Inflammatory macrophage treated with lipopolysaccharide for 4 hours (primary cell): Measurements from ENCODE around the gene TBL1Y.

ENCODE experiments used
- DNase-seq: peaks from one replicate; pipeline ENCODE4 v3.0.0-alpha.2; 2020

Gene TBL1Y

DNA sequence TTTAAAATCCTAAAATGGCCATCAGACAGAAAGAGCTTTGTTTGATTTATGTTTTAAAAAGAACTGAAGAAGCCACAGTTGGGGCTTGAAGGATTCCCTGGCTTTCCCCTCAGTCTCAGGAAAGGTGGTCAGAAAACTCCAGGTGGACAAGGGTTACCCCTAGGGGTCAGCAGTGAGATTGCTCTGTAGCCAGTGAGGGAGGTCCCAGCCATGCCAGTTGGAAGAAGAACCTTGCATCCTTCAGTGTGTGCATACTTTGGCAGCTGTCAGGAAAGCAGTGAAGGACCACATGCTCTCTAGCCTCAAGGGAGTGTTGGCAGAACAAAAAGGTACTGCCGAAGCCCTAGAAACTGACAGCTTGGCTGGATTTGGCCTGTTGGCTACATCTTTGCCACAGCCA is 182.3 kb downstream of the TBL1Y start:
- DNase-seq = no peak

DNA sequence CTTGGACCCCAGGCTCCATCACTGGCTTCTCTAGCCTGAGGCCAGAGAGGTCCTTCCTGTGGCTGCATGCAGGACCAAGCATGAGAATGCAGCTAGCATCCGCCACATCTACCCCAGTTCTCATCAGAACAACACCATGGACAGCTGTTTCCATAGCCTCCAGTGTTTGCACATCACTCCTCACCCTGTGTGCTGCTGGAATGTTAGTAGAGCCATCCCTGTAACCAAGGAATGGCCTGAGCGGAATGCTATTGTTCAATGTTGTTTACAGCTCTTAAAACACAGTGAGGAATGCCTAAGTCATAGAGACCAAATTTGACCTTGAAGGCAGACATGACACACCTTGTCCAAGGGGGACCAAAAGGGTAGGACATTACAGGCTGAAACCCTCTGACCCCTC is 183.9 kb downstream of the TBL1Y start:
- no peak for DNase-seq

DNA sequence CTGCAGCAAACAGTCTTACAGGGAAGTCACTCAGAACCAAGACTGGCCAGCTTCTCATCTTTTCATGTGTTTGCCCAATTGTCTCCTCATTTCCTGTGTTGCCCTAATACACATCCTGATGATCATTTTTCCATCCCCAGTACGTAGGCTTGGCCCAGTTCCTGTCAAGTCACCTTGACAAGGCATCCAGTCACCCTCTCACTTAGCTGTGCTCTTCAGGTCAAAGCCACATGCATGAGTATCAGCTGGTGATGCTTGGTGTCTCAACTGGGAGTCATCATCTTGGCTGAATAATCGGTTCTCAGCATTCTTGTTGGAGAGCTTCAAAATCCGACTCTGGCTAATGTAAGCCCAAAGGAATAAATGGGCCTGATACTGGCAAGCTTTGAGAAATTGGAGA is 186.5 kb downstream of the TBL1Y start:
- no peak for DNase-seq

DNA sequence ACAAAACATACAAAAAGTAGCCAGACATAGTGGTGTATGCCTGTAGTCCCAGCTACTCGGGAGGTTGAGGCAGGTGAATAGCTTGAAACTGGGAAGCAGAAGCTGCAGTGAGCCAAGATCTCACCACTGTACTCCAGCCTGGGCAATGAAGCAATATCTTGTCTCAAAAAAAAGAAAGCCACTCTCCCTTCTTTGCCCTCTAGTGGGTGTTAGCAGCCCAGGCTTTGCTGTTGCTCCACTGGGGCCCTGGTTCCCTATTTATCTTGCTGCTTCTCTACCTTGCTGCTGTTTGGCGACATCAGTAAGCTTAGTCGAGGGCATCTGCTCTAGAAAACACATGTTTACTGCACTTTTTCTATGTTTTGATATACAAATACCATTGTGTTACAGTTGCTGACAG is 189.2 kb downstream of the TBL1Y start:
- peak; percentile 1 for DNase-seq

GRCh38 chrY:7102680-7103079 is 192.2 kb downstream of the TBL1Y start:
- DNase-seq = no peak

GRCh38 chrY:7107179-7107578 is 196.7 kb downstream of the TBL1Y start:
- no peak for DNase-seq

DNA sequence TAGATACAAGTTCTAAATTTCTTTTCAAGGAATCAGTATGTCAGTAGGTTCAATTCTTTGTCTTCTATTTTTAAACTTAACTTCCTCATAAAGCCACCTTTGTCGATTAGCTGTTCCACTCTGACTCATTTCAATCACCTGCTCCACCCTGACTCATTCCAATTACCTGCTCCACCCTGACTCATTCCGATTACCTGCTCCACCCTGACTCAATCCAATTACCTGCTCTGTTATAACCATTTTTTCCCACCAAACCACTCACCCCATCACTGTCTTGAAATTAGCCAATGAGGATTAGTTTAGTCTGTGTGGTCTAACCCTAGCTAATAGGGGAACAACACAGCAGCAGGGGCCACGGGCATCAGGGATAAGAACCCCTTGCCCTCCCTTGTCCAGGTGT is 199.6 kb downstream of the TBL1Y start:
- DNase-seq = no peak

- no peak for DNase-seq
Measured at GRCh38 chrY:7115871-7116270, 205.4 kb downstream of the TBL1Y start.

DNA sequence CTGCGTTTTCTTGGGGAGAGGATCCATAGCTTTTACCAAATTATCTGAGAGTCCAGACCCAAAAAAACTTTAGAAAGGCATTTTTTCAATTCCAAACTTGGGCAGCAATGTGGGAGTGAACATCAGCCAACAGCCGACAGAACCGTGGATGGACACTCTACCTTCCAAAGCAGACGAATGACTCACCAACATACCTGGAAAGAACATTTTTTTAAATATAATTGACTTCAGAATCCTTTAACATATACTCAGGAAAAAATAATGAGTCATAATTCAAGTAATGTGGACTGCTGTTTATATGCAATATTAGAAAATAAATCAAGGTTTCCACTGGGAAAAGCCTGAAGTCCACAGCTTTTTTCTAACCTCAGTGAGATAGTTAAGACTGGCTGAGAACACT is 211.7 kb downstream of the TBL1Y start:
- no peak for DNase-seq

DNA sequence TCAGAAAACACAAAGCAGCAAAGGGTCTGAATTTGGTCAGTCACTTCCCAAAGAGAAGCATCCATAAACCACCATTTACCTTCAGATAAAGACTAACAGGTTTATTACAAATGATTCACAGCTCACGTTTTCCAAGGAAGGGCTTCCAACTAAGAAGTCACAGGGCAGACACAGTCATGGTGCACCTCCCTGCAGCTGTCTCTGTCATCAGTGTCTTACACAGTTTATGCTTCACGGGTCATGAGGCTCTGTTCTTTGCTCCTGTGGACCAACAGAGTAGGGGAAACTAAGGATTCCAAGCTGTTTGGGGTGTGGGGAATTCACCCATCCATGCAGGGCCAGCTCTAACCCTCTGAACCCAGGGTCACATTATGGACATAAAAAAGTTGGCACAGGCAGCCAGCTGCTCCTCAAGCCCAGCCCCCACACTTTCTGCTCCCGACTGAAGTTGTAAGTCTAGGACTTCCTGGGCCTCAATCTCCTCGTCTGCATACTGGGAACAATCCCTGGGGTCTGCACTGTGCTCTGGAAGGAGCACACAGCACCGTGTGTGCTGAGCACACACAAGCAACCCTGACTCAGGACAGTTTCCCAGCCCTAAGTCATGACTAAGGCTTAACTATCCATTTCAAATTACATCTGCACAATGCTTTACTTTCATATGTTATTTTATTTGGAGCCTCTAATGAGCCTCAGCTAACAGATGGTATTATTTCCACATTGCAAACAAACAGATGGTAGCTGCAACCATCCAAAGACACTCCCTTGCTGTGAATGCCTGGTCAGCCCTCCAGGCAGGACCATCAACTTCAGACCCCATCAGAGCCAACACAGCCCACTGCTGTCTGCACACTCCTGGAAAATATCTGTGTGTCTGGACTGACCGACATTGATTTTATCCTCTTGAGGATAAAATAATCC is 214.9 kb downstream of the TBL1Y start:
- DNase-seq = no peak

DNA sequence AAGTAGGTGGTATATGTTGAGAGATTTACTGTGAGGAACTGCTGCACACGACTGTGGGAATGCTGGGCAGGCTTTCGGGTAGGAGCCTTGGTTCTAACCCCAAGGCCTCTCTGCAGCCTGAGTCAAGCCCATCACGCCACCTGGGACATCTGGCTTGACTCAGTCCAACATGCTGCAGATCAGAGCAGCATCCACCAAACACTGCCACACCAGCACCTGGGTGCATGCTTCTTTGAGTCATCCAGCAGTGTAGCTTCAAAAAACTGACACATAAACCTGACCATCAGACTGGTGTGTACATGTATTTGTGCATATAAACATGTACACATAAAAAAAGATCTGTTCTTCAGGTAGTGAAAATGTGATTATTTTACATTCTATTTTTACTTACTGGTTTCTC is 217.7 kb downstream of the TBL1Y start:
- no peak for DNase-seq
